K562 (cell line): ENCODE measurements around the gene OR51V1. TPM values are rescaled to one million over a fixed set of nuclear protein-coding genes. Genes with fewer than 3 reads are reported as not detected.
"Not testable (repeated sequence)": the region's sequence is repeated elsewhere in the genome, so short reads cannot be mapped to it uniquely, and the experiment has no call there.

Experiments used
- ATAC-seq: fragments of 200-7000 bp; cut with Tn5 transposase; 3 replicates; pipeline ENCODE4 v1.9.1; 2020; ENCODE audit warnings: moderate library complexity
- BruUV-seq: library from RNA; stranded (reverse); fragments of 400-500 nt; replicated peaks from 2 replicates; lab custom pipeline; 2021; lab: Mats Ljungman, UMichigan
- CTCF ChIA-PET: fragments of 300-600 bp; formaldehyde crosslinking; extraction: SDS; loops from one replicate; lab custom pipeline; 2021; ENCODE audit warnings: low intra/inter-chr PET ratio; lab: Yijun Ruan, JAX
- POLR2A ChIA-PET: fragments of 300-600, 350-650 bp; sonication (Branson Sonifier 250); formaldehyde crosslinking; extraction: SDS; loops from one replicate; lab custom pipeline; 2021; ENCODE audit warnings: antibody characterized with exemption, inconsistent platforms; lab: Yijun Ruan, JAX
- DNase-seq, 4 experiments: peaks; one replicate each; pipeline versions ENCODE4 v3.0.0 to v3.0.0-alpha.2; 2011 to 2018; ENCODE audit warnings: low spot score in 3 of 4, mixed read lengths in 3 of 4; ENCODE audit errors: extremely low read depth in 1 of 4
- FAIRE-seq: peaks from 2 replicates; lab custom pipeline; 2011; peaks lifted over from hg19 to GRCh38; lab: Jason Lieb, UNC
- H2AFZ ChIP-seq: 2 replicates; pipeline ENCODE4 v1.6.0; 2011; ENCODE audit warnings: low read depth, low read length, control low read depth, inconsistent platforms
- H3K27ac ChIP-seq: fragments of 200-600 bp; 3 replicates; pipeline ENCODE4 v1.8.0; 2011; ENCODE audit warnings: low read depth, mild to moderate bottlenecking, control low read depth, inconsistent platforms, low read length, moderate library complexity, mixed read lengths; ENCODE audit errors: extremely low read depth
- H3K27me3 ChIP-seq, 2 experiments: fragments of 300-600 bp in 1 of 2; 2 replicates in 1 of 2; 3 replicates in 1 of 2; pipeline versions ENCODE4 v1.6.0 to v1.8.0; 2011; ENCODE audit warnings: inconsistent platforms in 2 of 2, low read length in 2 of 2, mild to moderate bottlenecking in 1 of 2, mixed read lengths in 1 of 2, moderate library complexity in 1 of 2; ENCODE audit not compliant: control insufficient read depth in 2 of 2, insufficient read depth in 2 of 2
- H3K36me3 ChIP-seq: fragments of 300-600 bp; 3 replicates; pipeline ENCODE4 v1.8.0; 2011; ENCODE audit warnings: mild to moderate bottlenecking, low read length, inconsistent platforms; ENCODE audit not compliant: control insufficient read depth, insufficient read depth
- H3K4me1 ChIP-seq, 2 experiments: fragments of 200-600 bp in 1 of 2; replicated peaks in 1 of 2; 2 replicates in 1 of 2; 3 replicates in 1 of 2; pipeline versions ENCODE4 v1.5.1 to v1.8.0; 2011; ENCODE audit warnings: inconsistent platforms in 2 of 2, low read length in 2 of 2, mild to moderate bottlenecking in 1 of 2, mixed read lengths in 1 of 2, moderate library complexity in 1 of 2; ENCODE audit not compliant: control insufficient read depth in 2 of 2, insufficient read depth in 2 of 2
- H3K4me2 ChIP-seq: 2 replicates; pipeline ENCODE4 v1.6.1; 2011; ENCODE audit warnings: low read length, control low read depth, inconsistent platforms, mixed read lengths; ENCODE audit not compliant: insufficient read depth
- H3K4me3 ChIP-seq: fragments of 200-600 bp; sonication (generic), shearing (Covaris generic); 2 replicates; pipeline ENCODE4 v1.5.1; 2016; ENCODE audit warnings: control low read depth, inconsistent platforms
- H3K79me2 ChIP-seq: fragments of 200-600 bp; 3 replicates; pipeline ENCODE4 v1.8.0; 2011; ENCODE audit warnings: low read length, inconsistent platforms; ENCODE audit not compliant: control insufficient read depth, insufficient read depth
- H3K9ac ChIP-seq, 2 experiments: 2 replicates each; pipeline versions ENCODE4 v1.6.0 to v1.6.1; 2011; ENCODE audit warnings: low read depth in 2 of 2, low read length in 2 of 2, control low read depth in 1 of 2, inconsistent platforms in 1 of 2, mild to moderate bottlenecking in 1 of 2, mixed read lengths in 1 of 2; ENCODE audit not compliant: insufficient read depth in 1 of 2
- H3K9me1 ChIP-seq: one replicate; pipeline ENCODE4 v1.6.0; 2011; ENCODE audit warnings: inconsistent platforms, mild to moderate bottlenecking, low read length, moderate library complexity; ENCODE audit not compliant: control insufficient read depth, insufficient read depth
- H3K9me3 ChIP-seq: replicated peaks from 2 replicates; pipeline ENCODE4 v1.5.1; 2011; ENCODE audit warnings: low read depth, low read length, inconsistent platforms; ENCODE audit not compliant: control insufficient read depth, insufficient read depth
- H4K20me1 ChIP-seq: replicated peaks from 2 replicates; pipeline ENCODE4 v1.6.1; 2011; ENCODE audit warnings: low read length, inconsistent platforms, mixed read lengths; ENCODE audit not compliant: control insufficient read depth, insufficient read depth
- ATF1 ChIP-seq, 2 experiments: fragments of 450-650 bp in 1 of 2; IDR thresholded peaks; 2 replicates each; pipeline ENCODE4 v1.6.1; 2016; ENCODE audit warnings: missing compliant biosample characterization in 1 of 2, missing genetic modification characterization in 1 of 2
- CHD1 ChIP-seq: fragments of 200-600 bp; sonication (generic); IDR thresholded peaks from one replicate; pipeline ENCODE4 v1.6.1; 2012; ENCODE audit warnings: mild to moderate bottlenecking, moderate library complexity, low read length, inconsistent platforms
- HDAC1 ChIP-seq, 2 experiments: fragments of 450-650 bp; IDR thresholded peaks; 2 replicates each; pipeline ENCODE4 v1.6.1; 2016 to 2017; ENCODE audit warnings: inconsistent platforms in 1 of 2, mild to moderate bottlenecking in 1 of 2, moderate library complexity in 1 of 2
- MCM3 ChIP-seq: fragments of 450-650 bp; IDR thresholded peaks from 2 replicates; pipeline ENCODE4 v1.6.1; 2016
- NRF1 ChIP-seq, 2 experiments: fragments of 450-650 bp; IDR thresholded peaks in 1 of 2; conservative IDR thresholded peaks in 1 of 2; 2 replicates each; pipeline ENCODE4 v1.6.1; 2014; ENCODE audit warnings: mild to moderate bottlenecking in 2 of 2
- POLR2A ChIP-seq: fragments of 450-650 bp; conservative IDR thresholded peaks from 2 replicates; pipeline ENCODE4 v1.6.1; 2016
- RBFOX2 ChIP-seq: fragments of 200-400 bp; formaldehyde crosslinking; IDR thresholded peaks from 2 replicates; pipeline ENCODE4 v1.6.1; 2017; ENCODE audit warnings: low read depth, mild to moderate bottlenecking, low read length, moderate library complexity
- TAF1 ChIP-seq: IDR thresholded peaks from 2 replicates; pipeline ENCODE4 v1.6.1; 2011; ENCODE audit warnings: mild to moderate bottlenecking, low read length, moderate library complexity; ENCODE audit not compliant: insufficient read depth, control insufficient read depth, severe bottlenecking; ENCODE audit errors: extremely low read depth
- ZNF274 ChIP-seq: IDR thresholded peaks from 2 replicates; pipeline ENCODE4 v1.6.1; 2011; ENCODE audit warnings: low read depth, mild to moderate bottlenecking, low read length, moderate library complexity, borderline replicate concordance
- WGBS: fragments of 100-300 bp; shearing (Covaris generic); methylation state at CpG from one replicate; pipeline ENCODE4 v1.1.6; 2016; ENCODE audit warnings: low coverage, mixed read lengths; ENCODE audit not compliant: insufficient coverage; ENCODE audit errors: missing lambda C conversion rate; 5-methylcytosine and 5-hydroxymethylcytosine counted together
- in situ Hi-C: fragments of 300-500 bp; cut with MboI; formaldehyde crosslinking; loops from 4 replicates; pipeline ENCODE4 v1.15.0; 2018; ENCODE audit warnings: inconsistent platforms, mixed read lengths
- intact Hi-C: fragments of 100-400 bp; cut with micrococcal nuclease; formaldehyde crosslinking; loops from 2 replicates; pipeline ENCODE4 v1.14.2; 2022
- polyA plus RNA-seq, 8 experiments: library from polyadenylated mRNA; depleted of rRNA in 4 of 8; stranded (reverse) in 5 of 8; unstranded in 3 of 8; fragments of >200 nt; fragmentation: Nextera tagmentation in 2 of 8; fragmentation: Illumina TruSeq in 1 of 8; extraction: Ambion mirVana in 2 of 8; extraction: Trizol in 1 of 8; gene quantifications; 2 replicates each; pipeline versions ENCODE4 v1.2.1 to v1.2.3, GENCODE V29; 2011 to 2014; ENCODE audit warnings: inconsistent platforms in 1 of 8, missing spikeins in 1 of 8
- total RNA-seq, 7 experiments: library from RNA; depleted of rRNA in 6 of 7; stranded (reverse); fragments of >200 nt in 6 of 7; fragmentation: Illumina TruSeq in 2 of 7; extraction: Trizol in 2 of 7; gene quantifications; 2 replicates each; pipeline versions ENCODE4 v1.2.1 to v1.2.3, GENCODE V29; 2011 to 2021; ENCODE audit warnings: low replicate concordance in 1 of 7
- TF ChIP-seq, protein P1 (sequence below): IDR thresholded peaks from 3 replicates; pipeline ENCODE4 v1.6.1; 2011; ENCODE audit warnings: borderline replicate concordance, mild to moderate bottlenecking, moderate library complexity; ENCODE audit not compliant: insufficient read length; ENCODE audit errors: extremely low read depth
- TF ChIP-seq, protein P2 (sequence below), 2 experiments: fragments of 450-650 bp; IDR thresholded peaks; 2 replicates each; pipeline ENCODE4 v1.6.1; 2016

OR51V1 gene
- total and polyA plus RNA-seq, 9 of the 15 experiments (the other 6 are each of a cell fraction or from before 2014, with no cell fraction given) = not detected

DNA sequence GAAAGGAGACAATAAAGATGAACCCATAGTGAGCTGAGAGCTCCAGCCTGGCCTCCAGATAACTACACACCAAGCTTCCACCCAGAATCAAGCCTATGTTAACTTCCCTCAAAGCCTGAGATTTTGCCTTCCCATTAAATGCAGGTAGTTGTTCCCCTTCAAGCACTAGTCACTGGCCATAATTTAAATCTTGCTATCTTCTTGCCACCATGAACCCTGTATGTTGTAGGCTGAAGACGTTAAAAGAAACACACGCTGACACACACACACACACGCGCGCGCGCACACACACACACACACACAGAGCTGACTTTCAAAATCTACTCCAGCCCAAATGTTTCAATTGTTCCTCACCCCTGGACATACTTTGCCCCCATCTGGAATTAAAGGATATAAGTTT lies 48.0 kb upstream of the OR51V1 start:
- peaks cover 92% of the 10 kb centered on the region for H3K79me2 ChIP-seq
- intact Hi-C loops = not testable (repeated sequence)

DNA sequence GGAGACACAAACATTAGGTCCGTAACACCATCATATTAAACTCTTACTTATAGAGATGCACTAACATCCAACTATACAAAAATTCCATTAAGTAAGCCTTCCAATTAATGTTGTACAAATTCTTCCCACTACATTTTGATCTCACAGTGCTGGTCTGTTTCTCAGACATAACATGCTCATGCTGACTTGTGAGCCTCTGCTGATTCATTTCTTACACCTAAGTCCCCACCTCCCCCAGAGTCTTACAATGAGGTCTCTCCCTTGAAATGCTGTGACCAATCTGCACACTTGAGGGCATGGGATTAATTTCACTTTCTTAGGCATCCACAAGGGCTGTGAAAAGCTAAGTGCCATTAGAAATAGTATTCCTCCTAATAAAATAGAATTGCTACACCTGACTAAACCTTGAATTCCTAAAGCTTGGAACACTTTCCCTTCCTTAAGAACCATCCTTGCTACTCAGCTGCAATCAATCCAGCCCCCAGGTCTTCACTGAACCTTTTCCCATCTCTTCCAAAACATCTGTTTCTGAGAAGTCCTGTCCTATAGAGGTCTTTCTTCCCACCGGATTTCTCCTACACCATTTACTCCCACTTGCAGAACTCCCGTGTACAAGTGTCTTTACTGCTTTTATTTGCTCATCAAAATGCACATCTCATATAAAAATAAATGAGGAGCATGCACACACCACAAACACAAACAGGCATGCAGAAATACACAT lies 47.1 kb upstream of the OR51V1 start:
- no TSS peak for BruUV-seq
- peaks cover 8 to 20% of the 10 kb centered on the region in 2 experiments for H3K4me1 ChIP-seq
- no peak overlapping the region for H2AFZ ChIP-seq
- ChIA-PET CTCF (no interaction called here), POLR2A (interaction anchor here (0.7 to 3.3 kb wide), 16 partner anchors 8 to 348 kb away, joined by 3 to 21 read pairs (median 4); partner anchors contain the start of gene HBE1)
- in situ Hi-C loops (no loop called here), intact Hi-C loops (no loop called here)
- H3K36me3 ChIP-seq = peaks cover 49% of the 10 kb centered on the region
- ATAC-seq (peak; percentile 39), DNase-seq (peak in 3 of 4 experiments; percentile 52 to 79 (median 56)), FAIRE-seq (no peak)
- no peaks in the 10 kb centered on the region for H3K9me3 ChIP-seq
- no peaks in the 10 kb centered on the region for H3K9me1 ChIP-seq
- peak overlapping the region; percentile 88 for H3K4me2 ChIP-seq
- peak overlapping the region; percentile 54 for H3K4me3 ChIP-seq
- H3K79me2 ChIP-seq = peaks cover 92% of the 10 kb centered on the region
- H3K27ac ChIP-seq = peak overlapping the region; percentile 72
- peaks cover 5% of the 10 kb centered on the region; the same call in 1 of the 2 replicates for H4K20me1 ChIP-seq
- peak overlapping the region; percentile 70 to 75 for H3K9ac ChIP-seq
- H3K27me3 ChIP-seq = no peaks in the 10 kb centered on the region
- 0% methylated on average over 3 of the region's 3 CpGs for WGBS
- TF ChIP-seq POLR2A = peak; percentile 61
- TF ChIP-seq TAF1 = peak; percentile 6
- TF ChIP-seq, protein P1, sequence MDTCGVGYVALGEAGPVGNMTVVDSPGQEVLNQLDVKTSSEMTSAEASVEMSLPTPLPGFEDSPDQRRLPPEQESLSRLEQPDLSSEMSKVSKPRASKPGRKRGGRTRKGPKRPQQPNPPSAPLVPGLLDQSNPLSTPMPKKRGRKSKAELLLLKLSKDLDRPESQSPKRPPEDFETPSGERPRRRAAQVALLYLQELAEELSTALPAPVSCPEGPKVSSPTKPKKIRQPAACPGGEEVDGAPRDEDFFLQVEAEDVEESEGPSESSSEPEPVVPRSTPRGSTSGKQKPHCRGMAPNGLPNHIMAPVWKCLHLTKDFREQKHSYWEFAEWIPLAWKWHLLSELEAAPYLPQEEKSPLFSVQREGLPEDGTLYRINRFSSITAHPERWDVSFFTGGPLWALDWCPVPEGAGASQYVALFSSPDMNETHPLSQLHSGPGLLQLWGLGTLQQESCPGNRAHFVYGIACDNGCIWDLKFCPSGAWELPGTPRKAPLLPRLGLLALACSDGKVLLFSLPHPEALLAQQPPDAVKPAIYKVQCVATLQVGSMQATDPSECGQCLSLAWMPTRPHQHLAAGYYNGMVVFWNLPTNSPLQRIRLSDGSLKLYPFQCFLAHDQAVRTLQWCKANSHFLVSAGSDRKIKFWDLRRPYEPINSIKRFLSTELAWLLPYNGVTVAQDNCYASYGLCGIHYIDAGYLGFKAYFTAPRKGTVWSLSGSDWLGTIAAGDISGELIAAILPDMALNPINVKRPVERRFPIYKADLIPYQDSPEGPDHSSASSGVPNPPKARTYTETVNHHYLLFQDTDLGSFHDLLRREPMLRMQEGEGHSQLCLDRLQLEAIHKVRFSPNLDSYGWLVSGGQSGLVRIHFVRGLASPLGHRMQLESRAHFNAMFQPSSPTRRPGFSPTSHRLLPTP = no peak
- no peak for TF ChIP-seq ZNF274
- no peak for TF ChIP-seq MCM3
- 0 out of 4 replicates have a peak, but pooled peaks of 1 of the 2 experiments have one; percentile 20 for TF ChIP-seq HDAC1 (IDR thresholded peaks at IDR 0.05)
- TF ChIP-seq, protein P2, sequence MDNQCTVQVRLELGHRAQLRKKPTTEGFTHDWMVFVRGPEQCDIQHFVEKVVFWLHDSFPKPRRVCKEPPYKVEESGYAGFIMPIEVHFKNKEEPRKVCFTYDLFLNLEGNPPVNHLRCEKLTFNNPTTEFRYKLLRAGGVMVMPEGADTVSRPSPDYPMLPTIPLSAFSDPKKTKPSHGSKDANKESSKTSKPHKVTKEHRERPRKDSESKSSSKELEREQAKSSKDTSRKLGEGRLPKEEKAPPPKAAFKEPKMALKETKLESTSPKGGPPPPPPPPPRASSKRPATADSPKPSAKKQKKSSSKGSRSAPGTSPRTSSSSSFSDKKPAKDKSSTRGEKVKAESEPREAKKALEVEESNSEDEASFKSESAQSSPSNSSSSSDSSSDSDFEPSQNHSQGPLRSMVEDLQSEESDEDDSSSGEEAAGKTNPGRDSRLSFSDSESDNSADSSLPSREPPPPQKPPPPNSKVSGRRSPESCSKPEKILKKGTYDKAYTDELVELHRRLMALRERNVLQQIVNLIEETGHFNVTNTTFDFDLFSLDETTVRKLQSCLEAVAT (IDR thresholded peaks at IDR 0.05) = peak in 1 of 2 experiments; percentile 85; a peak in 3 of 4 replicates

More for the DNA sequence above, 48.0 kb upstream of the OR51V1 start:
- H3K27me3 ChIP-seq; in situ Hi-C loops; H4K20me1 ChIP-seq; H3K9me1 ChIP-seq; CTCF ChIA-PET; TF ChIP-seq ATF1 (CRISPR knock-in tag; IDR thresholded peaks at IDR 0.05): not testable (repeated sequence)
- Histone ChIP-seq H3K27ac (peak overlapping the region; percentile 25; the same call in 2 of the 3 replicates), H3K4me2 (peak overlapping the region; percentile 88), H3K36me3 (peaks cover 54% of the 10 kb centered on the region), H3K4me3 (peak overlapping the region; percentile 54)
- DNase-seq (peak in 1 of 4 experiments; percentile 52), FAIRE-seq (peak; percentile 67)
- WGBS = 1% methylated on average over 7 of the region's 7 CpGs
- TF ChIP-seq HDAC1 (IDR thresholded peaks at IDR 0.05) (0 out of 4 replicates have a peak, but pooled peaks of 1 of the 2 experiments have one; percentile 20), CHD1 (peak; percentile 26), RBFOX2 (0 out of 2 replicates have a peak, but pooled peaks have one; percentile 48), NRF1 (conservative IDR thresholded peaks at IDR 0.05 in 1 of 2, IDR thresholded peaks at IDR 0.05 in 1 of 2) (peak; percentile 31 to 44; a peak in 2 of 4 replicates), ATF1 (tag; IDR thresholded peaks at IDR 0.05) (0 out of 2 replicates have a peak, but pooled peaks have one; percentile 14)
- TF ChIP-seq, all 486 proteins: peak for 5; not testable (repeated sequence) for 481
- not testable (repeated sequence) for H3K9me3 ChIP-seq, H2AFZ ChIP-seq, BruUV-seq, ATAC-seq
- POLR2A ChIA-PET = interaction anchor here (0.7 to 3.3 kb wide), 12 partner anchors 9 to 120 kb away, joined by 3 to 21 read pairs (median 4); partner anchors contain the start of gene HBE1
- H3K4me1 ChIP-seq = peaks cover 8 to 14% of the 10 kb centered on the region in 2 experiments
- H3K9ac ChIP-seq = peak overlapping the region; percentile 70 to 75; a peak in 3 of 4 replicates
